GM21786 (cell line): ENCODE data around the gene RNFT2.
A peak's percentile ranks its signal among the peaks of the same experiment; 100 is the strongest.
"Not testable (repeated sequence)": the region's sequence is repeated elsewhere in the genome, so short reads cannot be mapped to it uniquely, and the experiment has no call there.

Experiments used
- ATAC-seq: cut with Tn5 transposase; IDR thresholded peaks from one replicate; pipeline ENCODE4 v1.9.1; 2021; ENCODE audit not compliant: unreplicated experiment

The RNFT2 gene

DNA sequence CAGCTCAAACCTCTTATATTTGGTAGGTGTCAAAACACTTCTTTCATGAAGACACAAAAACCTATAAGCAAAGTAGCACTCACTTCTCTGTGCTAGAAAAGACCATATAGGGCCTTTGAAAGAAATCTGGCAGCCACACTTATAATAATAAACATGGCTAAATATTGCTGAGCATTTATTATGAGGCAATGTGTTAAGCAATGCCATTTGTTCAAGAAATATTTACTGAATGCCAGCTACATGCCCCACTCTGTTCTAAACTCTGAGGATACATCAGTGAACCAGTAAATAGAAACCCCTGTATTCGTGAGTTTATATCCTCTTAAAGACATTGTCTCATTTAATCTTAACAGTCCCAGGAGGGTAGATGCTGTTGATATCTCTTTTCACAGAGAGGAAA, 52.0 kb downstream of the RNFT2 start:
- no peak for ATAC-seq

DNA sequence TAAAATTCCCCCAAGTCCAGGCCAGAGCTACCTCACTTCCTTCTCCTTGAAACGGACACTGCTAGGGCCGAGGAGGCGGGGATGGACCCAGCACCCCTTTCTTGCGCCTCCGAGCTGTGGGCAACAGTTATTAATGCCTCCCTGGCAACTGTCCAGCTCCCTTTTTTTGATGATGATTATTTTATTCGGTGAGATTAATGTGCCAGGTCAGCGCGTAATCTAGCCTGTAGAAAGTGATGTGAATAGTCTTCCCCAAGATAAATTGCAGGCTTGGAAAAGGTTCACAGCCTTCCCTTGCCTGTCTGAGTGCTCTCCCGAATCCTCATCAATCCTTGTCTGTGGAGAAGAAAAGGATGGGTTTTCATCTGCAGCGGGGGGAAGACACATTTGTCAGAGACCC, 54.3 kb downstream of the RNFT2 start:
- ATAC-seq = no peak

DNA sequence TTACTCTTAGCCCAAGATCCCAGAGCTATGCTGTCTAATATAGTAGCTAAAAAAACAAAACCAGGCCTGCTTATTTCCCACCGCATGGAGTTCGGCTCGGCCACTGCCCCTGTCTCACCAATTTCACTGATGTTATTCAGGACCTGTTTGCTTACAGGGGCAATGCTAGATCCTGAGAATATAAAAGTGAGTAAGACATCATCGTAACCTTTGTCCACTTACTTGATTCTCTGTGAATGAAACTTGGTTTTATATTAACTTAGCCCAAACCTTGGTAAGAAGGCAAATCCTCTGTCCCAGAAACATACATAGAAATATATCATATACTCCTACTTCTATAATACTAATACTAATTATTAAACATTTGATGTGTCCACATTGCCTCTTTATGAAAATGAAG, 56.6 kb downstream of the RNFT2 start:
- no peak for ATAC-seq

DNA sequence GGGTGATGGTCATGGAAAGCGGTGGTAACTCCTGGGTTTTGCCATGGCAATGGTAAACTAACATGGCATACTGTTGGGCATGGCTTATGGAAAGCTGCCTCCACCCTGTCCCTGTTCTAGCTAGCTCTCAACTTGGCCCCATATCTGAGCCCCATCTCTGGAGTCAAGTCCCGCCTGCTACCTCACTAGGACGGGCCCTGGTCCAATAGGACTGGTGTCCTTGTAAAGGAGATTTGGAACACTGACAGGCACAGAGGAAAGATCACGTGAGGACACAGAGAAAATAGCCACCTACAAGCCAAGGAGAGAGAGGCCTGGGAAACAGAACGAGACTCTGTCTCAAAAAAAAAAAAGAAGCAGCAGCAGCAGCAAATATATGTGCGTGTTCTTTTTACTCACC, 59.8 kb downstream of the RNFT2 start:
- ATAC-seq = no peak

DNA sequence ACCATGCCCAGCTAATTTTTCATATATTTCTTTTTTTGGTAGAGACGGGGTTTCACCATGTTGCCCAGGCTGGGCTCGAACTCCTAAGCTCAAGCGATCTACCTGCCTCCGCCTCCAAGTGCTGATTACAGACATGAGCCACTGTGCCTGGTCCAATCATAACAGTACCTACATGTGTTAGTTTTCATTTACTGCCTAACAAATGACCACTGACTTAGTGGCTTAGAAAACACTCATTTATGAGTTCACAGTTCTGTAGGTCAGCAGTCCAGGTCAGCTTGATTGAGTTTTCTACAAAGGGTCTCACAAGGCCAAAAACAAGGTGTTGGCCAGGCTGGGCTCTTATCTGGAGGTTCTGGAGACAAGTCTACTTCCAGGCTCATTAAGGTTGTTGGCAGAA, 60.6 kb downstream of the RNFT2 start:
- ATAC-seq = no peak

DNA sequence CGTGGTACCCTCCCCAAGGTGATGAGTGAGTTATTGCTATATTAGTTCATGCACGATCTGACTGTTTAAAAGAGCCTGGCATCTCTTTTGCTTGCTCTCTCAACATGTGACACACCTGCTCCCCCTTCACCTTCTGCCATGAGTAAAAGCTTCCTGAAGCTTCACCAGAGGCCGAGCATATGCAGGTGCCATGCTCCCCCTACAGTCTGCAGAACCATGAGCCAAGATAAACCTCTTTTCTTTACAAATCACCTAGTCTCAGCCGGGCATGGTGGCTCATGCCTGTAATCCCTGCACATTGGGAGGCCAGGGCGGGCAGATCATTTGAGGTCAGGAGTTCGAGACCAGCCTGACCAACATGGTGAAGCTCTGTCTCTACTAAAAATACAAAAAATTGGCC, 61.8 kb downstream of the RNFT2 start:
- ATAC-seq = no peak

DNA sequence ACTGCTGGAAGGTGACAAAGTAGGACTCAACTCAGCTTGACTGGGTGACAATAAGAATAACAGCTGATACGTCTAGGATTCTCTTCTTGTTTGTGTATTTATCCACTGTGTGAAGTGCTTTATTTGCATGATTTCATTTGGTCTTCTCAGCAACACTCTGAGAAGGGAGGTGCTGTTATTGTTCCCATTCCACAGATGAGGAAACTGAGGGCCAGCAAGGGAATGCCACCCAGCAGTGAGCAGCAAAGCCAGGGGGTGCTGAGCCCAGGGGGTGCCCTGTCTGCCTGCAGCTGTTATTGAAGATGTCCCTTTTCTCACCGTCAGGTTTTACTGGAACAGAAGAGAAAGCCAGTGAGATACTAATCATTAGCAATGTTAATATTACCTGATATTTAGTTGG, 62.8 kb downstream of the RNFT2 start:
- ATAC-seq = no peak

DNA sequence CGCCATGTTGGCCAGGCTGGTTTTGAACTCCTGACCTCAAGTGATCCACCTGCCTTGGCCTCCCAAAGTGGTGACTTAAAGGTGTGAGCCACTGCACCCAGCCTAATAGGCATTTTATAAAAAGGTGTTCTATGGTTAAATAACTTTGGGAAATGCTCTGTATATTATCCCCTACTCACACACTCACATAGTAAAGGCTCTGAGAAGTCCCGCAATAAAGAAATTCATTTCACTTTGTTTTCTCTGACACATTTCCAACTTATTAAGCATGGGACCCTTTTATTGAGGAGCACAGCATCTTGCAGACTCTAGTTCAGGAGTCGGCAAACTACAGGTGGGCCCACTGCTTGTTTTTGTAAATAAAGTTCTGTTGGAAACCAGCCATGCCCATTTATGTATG, 63.9 kb downstream of the RNFT2 start:
- no peak for ATAC-seq

DNA sequence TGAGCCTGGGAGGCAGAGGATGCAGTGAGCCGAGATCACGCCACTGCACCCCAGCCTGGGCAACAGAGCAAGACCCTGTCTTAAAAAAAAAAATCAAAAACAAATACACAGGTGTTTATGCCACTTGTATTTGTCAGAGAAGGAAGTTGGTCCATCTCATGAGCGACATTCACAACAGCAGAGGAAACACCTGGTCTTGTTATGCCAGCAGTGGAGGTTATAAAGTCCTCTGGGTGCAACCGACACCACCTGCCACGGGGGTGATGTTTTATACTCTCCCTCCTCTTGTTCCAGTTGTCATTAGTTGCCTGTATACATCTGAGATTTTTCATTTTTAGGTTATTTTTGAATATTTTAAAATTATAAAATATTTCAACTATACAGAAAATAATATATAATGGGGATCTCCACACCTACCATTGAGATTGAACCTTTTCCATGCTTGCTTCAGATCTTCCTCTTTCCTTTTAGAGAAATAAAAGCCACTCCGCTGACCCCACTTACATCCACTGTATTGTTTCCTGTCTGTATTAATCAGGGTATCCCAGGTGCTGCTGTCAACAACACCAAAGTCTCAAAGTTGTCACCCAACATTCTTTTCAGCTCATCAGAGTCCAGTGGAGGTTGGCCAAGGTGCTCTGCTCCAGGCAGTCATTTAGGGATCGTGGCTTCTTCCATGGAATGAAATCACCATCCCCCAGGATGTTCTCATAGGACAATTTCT, 65.1 kb downstream of the RNFT2 start:
- no peak for ATAC-seq

DNA sequence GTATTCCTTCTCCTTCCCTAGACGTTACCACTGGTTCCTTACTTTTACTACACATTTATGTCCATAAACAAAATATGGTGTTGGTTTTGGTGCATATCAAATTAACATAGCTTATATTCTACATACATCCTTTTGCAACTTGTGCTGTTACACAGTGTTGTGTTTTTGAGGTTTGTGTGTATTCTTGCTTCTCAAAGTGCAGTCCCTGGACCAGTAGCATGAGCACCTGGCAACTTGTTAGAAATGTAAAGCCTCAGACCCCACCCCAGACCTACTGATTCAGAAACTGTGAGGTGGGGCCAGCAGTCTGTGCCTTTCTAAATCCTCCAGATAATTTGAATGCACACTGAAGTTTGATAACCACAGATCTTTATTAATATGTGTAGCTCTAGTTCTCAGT, 65.9 kb downstream of the RNFT2 start:
- ATAC-seq = no peak

DNA sequence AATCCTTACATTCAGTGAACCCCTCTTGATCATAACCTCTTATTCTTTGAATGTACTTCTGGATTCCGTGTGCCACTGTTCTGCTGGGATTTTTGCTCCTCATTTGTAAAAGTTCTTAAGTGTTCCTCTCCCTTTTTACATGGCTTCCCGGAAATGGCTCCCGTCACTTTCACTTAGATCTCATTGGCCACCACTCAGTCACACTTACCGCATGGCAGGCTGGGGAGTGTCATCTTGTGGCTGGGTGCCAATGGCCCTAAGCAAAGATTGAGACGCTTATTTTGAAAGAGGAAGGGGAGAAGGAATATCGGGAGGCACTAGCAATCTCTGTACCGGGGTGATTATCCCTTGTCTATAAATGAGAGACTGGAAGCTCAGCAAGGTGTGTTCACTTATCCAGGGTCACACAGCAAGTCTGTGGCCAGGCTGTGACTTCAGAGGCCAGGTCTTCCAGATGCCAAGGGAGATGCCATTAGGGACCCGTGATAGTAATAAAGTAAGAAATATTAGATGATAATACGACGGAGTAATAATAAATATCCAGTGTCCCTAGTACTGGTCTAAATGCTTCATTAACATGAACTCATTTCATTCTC, 68.8 kb downstream of the RNFT2 start:
- ATAC-seq = no peak

DNA sequence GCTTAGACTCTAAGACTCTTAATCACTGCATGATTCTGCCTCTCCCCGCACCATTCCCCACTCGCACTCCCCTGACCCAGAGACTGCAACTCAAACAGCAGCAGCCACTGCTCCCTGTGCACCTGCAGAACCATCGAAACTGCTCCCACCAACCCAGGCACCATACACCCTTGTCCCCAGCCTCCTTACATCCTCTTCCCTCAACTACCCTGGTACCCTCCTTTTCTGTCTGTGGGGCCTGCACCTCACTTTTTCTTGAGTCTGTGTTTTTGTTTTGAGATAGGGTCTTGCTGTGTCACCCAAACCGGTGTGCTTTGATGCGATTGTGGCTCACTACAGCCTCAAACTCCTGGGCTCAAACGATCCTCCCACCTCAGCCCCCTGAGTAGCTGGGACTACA, 69.4 kb downstream of the RNFT2 start:
- no peak for ATAC-seq

DNA sequence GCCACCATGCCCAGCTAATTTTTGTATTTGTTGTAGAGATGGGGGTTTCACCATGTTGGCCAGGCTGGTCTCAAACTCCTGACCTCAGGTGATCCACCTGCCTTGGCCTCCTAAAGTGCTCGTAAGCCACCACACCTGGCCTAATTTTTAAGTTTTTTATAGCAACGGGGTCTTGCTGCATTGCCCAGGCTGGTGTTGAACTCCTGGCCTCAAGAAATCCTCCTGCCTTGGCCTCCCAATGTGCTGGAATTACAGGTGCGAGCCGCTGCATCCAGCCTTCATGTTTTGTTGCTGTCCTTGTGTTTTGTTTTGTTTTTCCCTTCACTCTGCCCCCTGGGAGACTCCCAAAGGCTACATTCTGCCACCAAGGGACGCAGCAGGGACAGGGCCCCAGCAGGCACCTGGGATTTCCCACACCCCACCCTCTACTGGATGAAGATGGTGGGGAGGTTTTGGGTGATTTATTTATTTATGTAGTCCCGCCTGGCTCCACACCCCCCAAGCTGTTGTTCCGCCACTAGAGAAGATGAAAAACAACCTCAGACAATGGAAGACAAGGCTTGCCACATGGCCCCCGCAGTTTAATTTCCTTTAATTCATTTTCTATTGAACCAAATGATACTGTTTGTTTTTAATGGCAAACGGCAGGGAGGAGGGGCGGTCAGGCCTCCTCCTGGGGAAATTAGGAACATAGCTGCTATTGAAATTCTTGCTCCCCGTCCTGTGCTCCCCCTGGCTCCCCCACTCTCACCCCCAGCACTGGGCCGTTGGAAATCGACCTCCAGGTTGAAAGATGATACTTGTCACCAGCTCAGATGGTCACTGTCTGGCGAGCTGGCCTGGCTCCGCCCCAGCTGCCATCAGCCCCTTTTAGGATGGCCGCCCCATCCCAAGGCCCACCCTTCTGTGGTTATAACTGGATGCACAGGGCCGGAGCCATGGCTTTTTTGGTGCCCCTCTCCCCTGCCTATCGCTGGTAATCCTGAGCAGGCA, 70.3 kb downstream of the RNFT2 start:
- ATAC-seq = no peak

DNA sequence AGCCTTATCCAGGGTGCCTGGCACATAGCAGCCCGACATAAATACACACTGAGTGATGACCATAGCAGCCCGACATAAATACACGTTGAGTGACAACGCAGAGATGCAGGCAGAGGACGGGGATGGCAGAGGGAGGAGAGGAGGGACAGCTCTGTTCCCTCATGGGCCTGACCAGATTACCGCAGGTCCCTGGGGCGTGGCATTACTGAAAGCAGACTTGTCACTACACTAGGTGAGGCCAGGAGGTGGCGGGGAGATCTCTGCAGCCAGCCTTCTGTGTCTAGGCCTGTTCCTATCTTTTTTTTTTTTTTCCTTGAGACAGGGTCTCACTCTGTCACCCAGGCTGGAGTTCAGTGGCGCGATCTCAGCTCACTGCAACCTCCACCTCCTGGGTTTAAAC, 74.1 kb downstream of the RNFT2 start:
- ATAC-seq = no peak

DNA sequence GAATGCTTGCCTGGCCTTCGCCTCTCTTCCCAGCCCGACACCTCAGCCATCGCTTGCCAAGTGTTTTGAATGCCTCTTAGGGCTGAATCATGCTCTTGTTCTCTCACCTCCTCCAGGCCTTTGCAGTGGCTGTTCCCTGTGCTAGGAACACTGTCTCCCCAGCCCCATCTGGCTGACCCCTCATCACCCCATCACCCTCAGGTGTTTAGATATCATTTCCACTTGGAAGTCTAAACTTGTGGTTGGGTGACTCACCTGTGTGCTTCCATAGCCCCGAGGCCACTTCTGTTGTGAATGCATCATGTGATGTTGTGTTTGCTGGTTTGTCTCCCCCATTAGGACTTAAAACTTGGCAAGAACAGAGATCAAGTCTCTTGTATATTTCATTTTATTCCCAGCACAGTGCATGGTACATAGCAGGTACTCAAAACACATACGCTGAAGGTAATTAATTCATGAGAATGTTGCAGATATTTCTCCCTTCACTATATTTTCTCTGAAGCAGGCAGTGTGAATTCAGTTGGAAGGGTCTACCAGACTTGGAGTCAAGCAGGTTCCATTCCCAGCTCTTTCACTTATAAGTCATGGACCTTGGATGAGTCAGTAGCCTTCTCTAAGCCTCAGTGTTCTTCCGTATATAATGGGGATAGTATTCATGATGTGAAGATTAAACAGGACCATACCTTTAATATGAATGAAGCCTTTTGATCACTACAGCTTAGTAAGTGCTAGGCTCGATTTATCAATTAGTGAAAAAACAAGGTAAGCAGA, 75.3 kb downstream of the RNFT2 start:
- no peak for ATAC-seq

DNA sequence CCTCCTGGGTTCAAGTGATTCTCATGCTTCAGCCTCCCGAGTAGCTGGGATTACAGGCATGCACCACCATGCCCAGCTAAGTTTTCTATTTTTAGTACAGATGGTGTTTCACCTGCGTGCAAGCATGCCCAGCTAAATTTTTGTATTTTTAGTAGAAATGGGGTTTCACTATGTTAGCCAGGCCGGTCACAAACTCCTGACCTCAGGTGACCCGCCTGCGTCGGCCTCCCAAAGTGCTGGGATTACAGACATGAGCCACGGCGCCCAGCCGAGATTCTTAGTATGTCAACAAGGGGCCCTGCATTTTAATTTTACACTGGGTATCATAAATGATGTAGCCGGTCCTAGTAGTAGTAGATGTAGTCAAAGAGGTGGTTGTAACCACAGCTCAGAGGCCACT, 76.7 kb downstream of the RNFT2 start:
- ATAC-seq = not testable (repeated sequence)

DNA sequence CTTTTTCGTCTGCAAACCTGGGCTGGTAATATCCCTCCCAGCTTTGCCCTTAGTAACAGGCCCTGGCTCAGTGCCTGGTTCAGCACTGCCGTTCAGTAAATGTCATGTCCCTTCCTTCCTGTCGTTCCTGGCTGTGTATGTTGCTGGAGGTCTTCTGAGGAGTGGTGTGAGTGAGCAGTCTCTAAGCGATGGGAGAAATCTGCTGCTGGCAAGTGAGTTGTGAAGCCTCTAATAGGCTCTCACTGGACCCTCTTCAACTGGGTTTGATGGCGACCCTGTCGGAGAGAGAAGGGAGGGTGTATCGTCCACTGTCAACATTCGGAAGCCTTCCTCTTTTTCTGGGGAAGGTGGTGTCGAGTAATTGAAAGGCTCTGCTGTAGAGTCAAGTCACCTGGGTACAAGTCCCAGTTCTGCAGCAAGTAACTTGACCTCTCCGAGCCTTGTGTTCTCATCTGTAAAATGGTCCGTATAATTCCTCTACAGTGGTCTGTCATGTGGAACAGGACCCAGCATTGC, 80.3 kb downstream of the RNFT2 start:
- peak; percentile 18 for ATAC-seq

DNA sequence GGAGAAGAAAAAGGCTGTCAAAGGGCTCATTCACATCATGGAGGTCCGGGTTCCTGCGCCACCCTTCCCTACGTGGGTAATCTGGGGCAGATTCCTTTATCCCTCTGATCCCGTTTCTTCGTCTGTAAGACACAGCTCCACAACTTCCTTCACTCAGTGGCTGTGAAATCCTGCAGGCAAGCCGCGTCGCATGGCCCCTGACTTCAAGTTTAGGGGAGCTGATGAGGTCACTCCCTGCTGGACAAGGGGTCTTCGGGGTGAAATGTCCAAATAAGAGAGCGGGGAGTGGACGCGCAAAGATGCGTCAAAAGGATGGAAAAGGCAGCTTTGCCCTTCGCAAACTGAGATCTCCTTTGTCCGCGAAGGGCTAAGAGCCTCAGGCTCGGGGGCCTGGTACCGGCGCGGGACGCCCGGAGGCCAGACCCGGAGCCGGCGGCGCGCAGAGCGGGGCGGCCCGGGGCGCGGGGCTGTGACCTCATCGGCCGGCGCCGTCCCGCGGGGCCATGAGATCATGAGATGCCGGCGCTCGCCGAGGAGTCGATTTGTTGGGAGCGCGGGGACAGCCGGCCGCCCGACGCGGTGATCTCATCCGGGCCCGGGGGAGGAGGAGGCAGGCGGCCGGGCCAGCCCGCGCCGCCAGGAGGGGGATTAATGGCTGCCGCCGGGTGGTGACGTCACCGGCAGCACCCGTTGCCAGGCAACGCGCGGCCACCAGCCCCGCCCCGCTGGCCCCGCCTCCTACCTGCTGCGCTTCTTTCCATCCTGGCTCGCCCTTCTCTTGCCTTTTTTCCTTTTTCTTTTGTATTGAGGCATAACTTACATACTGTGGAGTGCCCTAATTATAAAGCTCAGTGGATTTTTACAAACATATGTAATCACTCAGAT, 81.1 kb downstream of the RNFT2 start:
- peak; percentile 81 for ATAC-seq

DNA sequence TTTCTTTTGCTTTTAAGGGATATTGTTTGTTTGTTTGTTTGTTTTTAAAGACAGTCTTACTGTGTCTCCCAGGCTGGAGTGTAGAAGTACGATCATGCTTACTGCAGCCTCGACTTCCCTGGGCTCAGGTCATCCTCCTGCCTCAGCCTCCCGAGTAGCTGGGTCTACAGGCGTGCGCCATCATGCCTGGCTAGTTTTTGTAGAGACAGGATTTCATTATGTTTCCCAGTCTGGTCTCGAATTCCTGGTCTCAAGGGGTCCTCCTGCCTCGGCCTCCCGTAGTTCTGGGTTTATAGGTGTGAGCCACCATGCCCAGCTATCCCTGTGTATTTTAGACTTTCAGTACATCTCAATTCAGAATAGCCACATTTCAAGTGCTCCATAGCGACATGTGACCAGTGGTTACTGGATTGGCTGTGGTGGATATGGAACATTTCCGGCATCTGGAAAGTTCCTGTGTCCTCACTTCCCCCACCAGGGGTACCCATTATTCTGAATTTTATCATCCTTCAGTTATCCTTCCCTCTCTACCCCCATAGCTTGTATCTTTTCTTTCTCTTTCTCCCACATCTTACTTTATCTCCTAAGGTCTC, 82.0 kb downstream of the RNFT2 start:
- ATAC-seq = no peak

DNA sequence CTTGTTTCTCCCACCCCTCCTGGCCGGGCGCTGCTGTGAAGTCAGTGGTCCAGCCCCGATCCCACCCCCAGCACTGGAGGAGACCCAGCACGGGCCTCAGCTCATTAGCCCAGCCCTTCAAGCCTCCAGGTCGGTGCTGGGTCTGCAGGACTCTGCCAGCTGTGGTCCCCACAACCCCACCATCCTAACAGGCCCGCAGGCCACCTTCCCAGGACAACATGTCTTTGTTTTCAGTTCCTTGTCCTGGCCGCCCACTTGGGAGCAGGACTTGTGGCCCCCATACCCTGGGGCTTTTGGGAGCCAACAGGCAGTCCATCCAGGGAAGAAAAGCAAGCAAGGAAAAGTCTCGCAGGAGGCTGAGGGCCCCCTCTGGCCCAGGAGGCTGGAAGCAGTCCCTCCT, 83.2 kb downstream of the RNFT2 start:
- no peak for ATAC-seq
